Psoas muscle (tissue), 8 donors: Measurements from ENCODE around the gene ACSL5. TPM values are rescaled to one million over a fixed set of nuclear protein-coding genes. Genes with fewer than 3 reads are reported as not detected.
A peak's percentile ranks its signal among the peaks of the same experiment; 100 is the strongest.

Experiments
- ATAC-seq, 4 donors: fragments of 200-7000 bp; cut with Tn5 transposase; one replicate each; pipeline ENCODE4 v1.9.1; 2020; ENCODE audit warnings: moderate library complexity in 3 of 4, mild to moderate bottlenecking in 2 of 4
- DNase-seq, 2 donors: peaks; one replicate each; pipeline ENCODE4 v3.0.0-alpha.2; 2020
- H3K27ac ChIP-seq: fragments of 200-600 bp; one replicate; pipeline ENCODE4 v1.8.0; 2022
- H3K27me3 ChIP-seq, 3 donors: fragments of 200-600 bp in 1 of 3; one replicate each; pipeline versions ENCODE4 v1.6.1 to v1.8.0; 2013 to 2022; ENCODE audit warnings: low read length in 2 of 3, mild to moderate bottlenecking in 2 of 3, moderate library complexity in 1 of 3; ENCODE audit not compliant: insufficient read depth in 3 of 3
- H3K36me3 ChIP-seq, 2 donors: fragments of 200-600 bp in 1 of 2; one replicate each; pipeline versions ENCODE4 v1.6.1 to v1.8.0; 2013 to 2022; ENCODE audit warnings: low read depth in 1 of 2, mild to moderate bottlenecking in 1 of 2, moderate library complexity in 1 of 2; ENCODE audit not compliant: insufficient read depth in 1 of 2
- H3K4me1 ChIP-seq: fragments of 200-600 bp; one replicate; pipeline ENCODE4 v1.8.0; 2022
- H3K4me3 ChIP-seq: fragments of 200-600 bp; one replicate; pipeline ENCODE4 v1.8.0; 2022; ENCODE audit warnings: mild to moderate bottlenecking
- H3K9me3 ChIP-seq: fragments of 200-600 bp; one replicate; pipeline ENCODE4 v1.8.0; 2022
- WGBS, 3 donors: extraction: QIAGEN DNeasy Blood & Tissue Kit; methylation state at CpG; one replicate each; pipeline versions ENCODE4 v1.1.6 to v1.1.7; 2013; 5-methylcytosine and 5-hydroxymethylcytosine counted together
- intact Hi-C, 2 donors: fragments of 100-400 bp; cut with DNase I; formaldehyde crosslinking; loops; one replicate each; pipeline versions ENCODE4 v1.11.0 to v1.14.2; 2022
- polyA plus RNA-seq, 3 donors: library from polyadenylated mRNA; stranded (reverse); fragments of 200-250 nt; gene quantifications; one replicate each; pipeline ENCODE4 v1.2.3, GENCODE V29; 2013
- total RNA-seq, 4 donors: library from RNA; stranded (reverse); fragmentation: NEBNext Ultra II Directional in 2 of 4; extraction: Animal tissue kit (Norgen Biotek cat#: 25700) in 2 of 4; gene quantifications; one replicate each; pipeline versions ENCODE4 v1.2.1 to v1.2.4, GENCODE V29; 2021 to 2023
- TF ChIP-seq, protein P1 (sequence below): fragments of 200-600 bp; IDR thresholded peaks from one replicate; pipeline ENCODE4 v1.8.0; 2022; ENCODE audit warnings: antibody characterized with exemption
- donor health status: healthy with polysubstance abuse.
- donor health status: DM: no; HTN: no; CAD: no; lungs with moderate emphysema.
- donor health status: Bipolar disorder and iron deficiency.
- donor health status: healthy.
- donor health status: DM: yes; HTN: yes; CAD: no.
- donor health status: DM: no; HTN: no; CAD: no.
- donor health status: DM: no; HTN: no; CAD: no.
- donor health status: DM: yes; HTN: yes; CAD: no.

Gene ACSL5
- total and polyA plus RNA-seq, 7 donors = 2.2 to 4.5 (median 3.4) TPM

DNA sequence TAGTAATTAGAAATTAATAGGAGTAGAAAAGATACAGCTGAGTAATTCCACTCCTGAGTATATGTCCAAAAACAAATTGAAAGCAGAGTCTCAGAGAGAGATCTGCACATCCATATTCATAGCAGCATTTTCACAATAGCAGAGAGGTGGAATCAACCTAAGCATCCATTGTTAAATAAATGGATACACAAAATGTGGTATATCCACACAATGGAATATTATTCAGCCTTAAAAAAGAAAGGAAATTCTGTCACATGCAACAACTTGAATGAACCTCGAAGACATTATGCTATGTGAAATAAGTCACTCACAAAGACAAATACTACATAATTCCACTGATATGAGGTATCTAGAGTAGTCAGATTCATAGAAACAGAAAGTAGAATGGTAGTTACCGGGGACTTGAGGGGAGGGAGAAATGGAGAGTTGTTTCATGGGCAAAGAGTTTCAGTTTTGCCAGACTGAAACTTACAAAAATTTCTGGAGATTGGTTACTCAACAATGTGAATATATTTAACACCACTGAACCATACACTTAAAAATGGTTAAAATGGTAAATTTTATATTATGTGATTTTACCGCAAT is 91.5 kb downstream of the ACSL5 start:
- no peak for ATAC-seq

DNA sequence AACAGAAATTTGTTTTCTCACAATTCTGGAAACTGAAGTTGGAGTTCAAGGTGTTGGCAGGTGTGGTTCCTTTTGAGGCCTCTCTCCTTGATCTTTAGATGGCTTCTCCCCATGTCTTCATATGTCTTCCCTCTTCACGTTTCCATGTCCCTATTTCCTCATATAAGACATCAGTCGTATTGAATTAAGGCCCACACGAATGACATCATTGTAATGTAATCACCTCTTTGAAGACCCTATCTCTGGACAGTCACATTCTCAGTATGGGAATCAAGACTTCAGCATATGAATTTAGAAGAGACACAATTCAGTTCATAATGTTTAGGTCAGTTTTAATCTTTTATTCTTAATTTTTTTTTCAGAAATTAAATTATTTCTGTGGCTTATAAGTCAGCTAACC is 92.9 kb downstream of the ACSL5 start:
- Histone ChIP-seq H3K4me1 (no peaks in the 10 kb centered on the region), H3K27ac (no peak overlapping the region), H3K27me3 (no peaks in the 10 kb centered on the region), H3K4me3 (no peak overlapping the region), H3K9me3 (no peaks in the 10 kb centered on the region), H3K36me3 (peaks cover 5 to 35% of the 10 kb centered on the region in 2 donors)
- TF ChIP-seq, protein P1, sequence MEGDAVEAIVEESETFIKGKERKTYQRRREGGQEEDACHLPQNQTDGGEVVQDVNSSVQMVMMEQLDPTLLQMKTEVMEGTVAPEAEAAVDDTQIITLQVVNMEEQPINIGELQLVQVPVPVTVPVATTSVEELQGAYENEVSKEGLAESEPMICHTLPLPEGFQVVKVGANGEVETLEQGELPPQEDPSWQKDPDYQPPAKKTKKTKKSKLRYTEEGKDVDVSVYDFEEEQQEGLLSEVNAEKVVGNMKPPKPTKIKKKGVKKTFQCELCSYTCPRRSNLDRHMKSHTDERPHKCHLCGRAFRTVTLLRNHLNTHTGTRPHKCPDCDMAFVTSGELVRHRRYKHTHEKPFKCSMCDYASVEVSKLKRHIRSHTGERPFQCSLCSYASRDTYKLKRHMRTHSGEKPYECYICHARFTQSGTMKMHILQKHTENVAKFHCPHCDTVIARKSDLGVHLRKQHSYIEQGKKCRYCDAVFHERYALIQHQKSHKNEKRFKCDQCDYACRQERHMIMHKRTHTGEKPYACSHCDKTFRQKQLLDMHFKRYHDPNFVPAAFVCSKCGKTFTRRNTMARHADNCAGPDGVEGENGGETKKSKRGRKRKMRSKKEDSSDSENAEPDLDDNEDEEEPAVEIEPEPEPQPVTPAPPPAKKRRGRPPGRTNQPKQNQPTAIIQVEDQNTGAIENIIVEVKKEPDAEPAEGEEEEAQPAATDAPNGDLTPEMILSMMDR = no peak
- DNase-seq (no peak), ATAC-seq (no peak)
- 85 to 91% (median 86%) methylated on average over 3 of the region's 3 CpGs for WGBS, 3 donors
- intact Hi-C loops = no loop called here

More for the DNA sequence above, 91.5 kb downstream of the ACSL5 start:
- H3K4me1 ChIP-seq = no peaks in the 10 kb centered on the region
- H3K36me3 ChIP-seq = peaks cover 5 to 44% of the 10 kb centered on the region in 2 donors
- no peak overlapping the region for H3K4me3 ChIP-seq
- no peak overlapping the region for H3K27ac ChIP-seq
- no peaks in the 10 kb centered on the region for H3K9me3 ChIP-seq
- DNase-seq = no peak
- H3K27me3 ChIP-seq = no peaks in the 10 kb centered on the region
- intact Hi-C loops = no loop called here
- TF ChIP-seq, protein P1 = no peak
- 97 to 100% (median 97%) methylated on average over 3 of the region's 3 CpGs for WGBS, 3 donors

DNA sequence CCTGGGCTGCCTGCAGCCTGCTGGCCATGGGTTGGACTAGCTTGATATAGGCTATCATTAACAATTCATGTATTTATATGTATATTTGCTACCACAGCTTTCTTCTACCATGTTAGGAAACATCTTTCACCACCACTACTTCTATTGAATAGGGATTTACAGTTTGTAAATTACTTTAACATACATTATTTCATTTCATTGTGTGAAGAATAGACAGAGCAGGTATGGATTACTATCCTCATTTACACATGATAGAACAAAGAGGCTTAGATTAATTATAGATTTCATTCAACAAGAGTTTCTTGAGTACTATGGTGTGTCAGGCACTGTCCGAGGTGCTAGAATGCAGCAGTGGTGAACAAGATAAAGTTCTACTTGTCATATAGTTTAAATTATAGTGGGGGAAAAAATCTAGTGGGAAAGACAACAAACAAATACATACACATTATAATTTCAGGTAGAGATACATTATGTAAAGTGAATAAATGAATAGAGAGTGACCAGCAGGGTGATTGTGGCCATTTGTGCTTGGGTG is 93.7 kb downstream of the ACSL5 start:
- no peak overlapping the region for H3K27ac ChIP-seq
- H3K4me3 ChIP-seq = no peak overlapping the region
- DNase-seq (no peak), ATAC-seq (no peak)
- WGBS, 3 donors = 90 to 95% (median 94%) methylated on average over 1 of the region's 1 CpG
- no peaks in the 10 kb centered on the region for H3K9me3 ChIP-seq
- peaks cover 5 to 35% of the 10 kb centered on the region in 2 donors for H3K36me3 ChIP-seq
- intact Hi-C loops = no loop called here
- H3K4me1 ChIP-seq = no peaks in the 10 kb centered on the region
- no peaks in the 10 kb centered on the region for H3K27me3 ChIP-seq
- TF ChIP-seq, protein P1 = no peak

DNA sequence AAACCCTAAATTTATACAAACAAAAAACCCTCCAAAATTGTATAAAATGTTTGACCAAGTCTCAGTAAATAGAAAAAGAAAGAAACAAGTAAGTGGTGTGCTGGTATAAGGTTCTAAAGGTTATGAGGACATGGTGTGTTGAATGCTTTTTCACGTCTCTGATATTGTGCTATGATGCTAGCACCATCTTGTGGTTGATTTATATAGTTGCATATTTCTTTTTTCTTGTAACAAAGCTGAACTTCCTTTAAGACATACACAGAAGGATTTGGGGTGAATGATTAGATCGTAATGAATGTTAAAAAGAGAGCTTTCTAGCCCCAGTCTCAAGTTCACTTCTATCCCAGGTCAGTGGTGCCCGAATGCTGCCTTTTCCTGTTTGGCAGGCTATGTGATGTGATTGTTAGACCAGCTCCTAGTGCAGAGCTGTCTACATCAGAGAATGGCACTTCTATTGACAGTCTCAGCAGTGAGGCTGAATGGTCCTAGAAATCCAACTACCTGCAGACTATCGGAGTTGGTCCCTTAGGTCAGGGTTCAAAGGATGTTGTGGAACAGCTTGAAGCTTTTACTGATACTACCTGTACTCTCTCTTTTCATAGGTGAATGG is 98.1 kb downstream of the ACSL5 start:
- intact Hi-C loops = loop anchor here in 1 of 2 donors (5.0 kb wide), 1 partner anchor 915 kb away; no protein-coding TSS in a partner anchor
- peak in 3 of 4 donors; percentile 71 to 85 (median 72) for ATAC-seq
- H3K36me3 ChIP-seq = peaks cover 0 to 8% of the 10 kb centered on the region in 2 donors
- no peak overlapping the region for H3K27ac ChIP-seq
- DNase-seq = no peak
- H3K27me3 ChIP-seq = no peaks in the 10 kb centered on the region
- TF ChIP-seq, protein P1 = peak; percentile 69
- H3K4me3 ChIP-seq = no peak overlapping the region
- H3K9me3 ChIP-seq = no peaks in the 10 kb centered on the region
- no peaks in the 10 kb centered on the region for H3K4me1 ChIP-seq
- WGBS, 3 donors = 28 to 37% (median 34%) methylated on average over 4 of the region's 4 CpGs
